B cell (primary cell): ENCODE measurements around the gene ERCC3. TPM values are rescaled to one million over a fixed set of nuclear protein-coding genes. Genes with fewer than 3 reads are reported as not detected.

Source experiments
- ATAC-seq: fragments of 200-7000 bp; cut with Tn5 transposase; one replicate; pipeline ENCODE4 v1.10.0; 2021; ENCODE audit warnings: low read depth, mild to moderate bottlenecking, moderate number of reproducible peaks, moderate library complexity
- CTCF ChIA-PET: fragments of 350-600 bp; sonication (Branson Sonifier 250); formaldehyde crosslinking; loops from one replicate; lab custom pipeline; 2021; ENCODE audit warnings: antibody characterized with exemption, inconsistent platforms; lab: Charles Lee
- POLR2A ChIA-PET: fragments of 350-600 bp; sonication (Branson Sonifier 250); formaldehyde crosslinking; loops from one replicate; lab custom pipeline; 2021; ENCODE audit warnings: antibody characterized with exemption; lab: Charles Lee
- DNase-seq: peaks from one replicate; pipeline ENCODE4 v3.0.0; 2013
- H2AFZ ChIP-seq: 2 replicates; pipeline ENCODE4 v1.6.1; 2012; ENCODE audit warnings: mild to moderate bottlenecking, low read depth, low read length; ENCODE audit not compliant: insufficient read depth, poor library complexity, severe bottlenecking
- H3K27ac ChIP-seq, 2 donors: 1 replicate in 1 of 2; 2 replicates in 1 of 2; pipeline ENCODE4 v1.5.1; 2012 to 2013; ENCODE audit warnings: low read length in 2 of 2, mild to moderate bottlenecking in 2 of 2, moderate library complexity in 1 of 2
- H3K27me3 ChIP-seq, 4 experiments: fragments of 200-600 bp in 1 of 4; sonication (generic) in 1 of 4; replicated peaks in 1 of 4; 1 replicate in 2 of 4; 2 replicates in 2 of 4; pipeline versions ENCODE4 v1.6.1 to v1.7.0; 2013 to 2016; ENCODE audit warnings: low read length in 3 of 4, mild to moderate bottlenecking in 2 of 4, mixed read lengths in 1 of 4, moderate library complexity in 1 of 4; ENCODE audit not compliant: insufficient read depth in 4 of 4, control insufficient read depth in 3 of 4; ENCODE audit errors: control extremely low read depth in 1 of 4
- H3K36me3 ChIP-seq, 2 experiments: replicated peaks in 1 of 2; 1 replicate in 1 of 2; 2 replicates in 1 of 2; pipeline versions ENCODE4 v1.6.1 to v1.7.1; 2013; ENCODE audit warnings: low read length in 1 of 2; ENCODE audit not compliant: insufficient read depth in 2 of 2, control insufficient read depth in 1 of 2; ENCODE audit errors: control extremely low read depth in 1 of 2, extremely low read depth in 1 of 2
- H3K4me1 ChIP-seq, 2 donors: fragments of 200-600 bp in 1 of 2; sonication (generic) in 1 of 2; 1 replicate in 1 of 2; 2 replicates in 1 of 2; pipeline versions ENCODE4 v1.5.1 to v1.6.1; 2013 to 2017; ENCODE audit warnings: low read length in 2 of 2; ENCODE audit not compliant: control insufficient read depth in 2 of 2, insufficient read depth in 2 of 2
- H3K4me2 ChIP-seq: replicated peaks from 2 replicates; pipeline ENCODE3; 2012; ENCODE audit warnings: mild to moderate bottlenecking, low read depth, low read length; ENCODE audit not compliant: poor library complexity, severe bottlenecking
- H3K4me3 ChIP-seq, 5 experiments: fragments of 200-600 bp in 1 of 5; sonication (generic) in 1 of 5; 1 replicate in 3 of 5; 2 replicates in 2 of 5; pipeline versions ENCODE4 v1.5.1 to v1.7.0; 2011 to 2016; ENCODE audit warnings: low read length in 4 of 5, mild to moderate bottlenecking in 4 of 5, low read depth in 2 of 5, control low read depth in 1 of 5, moderate library complexity in 1 of 5; ENCODE audit not compliant: insufficient read depth in 1 of 5; ENCODE audit errors: control extremely low read depth in 1 of 5, extremely low read depth in 1 of 5
- H3K79me2 ChIP-seq: fragments of 200-600 bp; sonication (generic); one replicate; pipeline ENCODE4 v1.6.0; 2016; ENCODE audit warnings: low read length; ENCODE audit not compliant: control insufficient read depth, insufficient read depth
- H3K9ac ChIP-seq: fragments of 200-600 bp; sonication (generic); 2 replicates; pipeline ENCODE4 v1.6.1; 2017; ENCODE audit warnings: mild to moderate bottlenecking, low read length, moderate library complexity
- H3K9me3 ChIP-seq, 3 donors: one replicate each; pipeline versions ENCODE4 v1.6.1 to v1.7.1; 2013; ENCODE audit warnings: low read length in 2 of 3; ENCODE audit not compliant: control insufficient read depth in 2 of 3, insufficient read depth in 1 of 3; ENCODE audit errors: control extremely low read depth in 1 of 3
- H4K20me1 ChIP-seq: 2 replicates; pipeline ENCODE4 v1.6.0; 2012; ENCODE audit warnings: mild to moderate bottlenecking, low read length; ENCODE audit not compliant: insufficient read depth, control insufficient read depth, poor library complexity, severe bottlenecking
- H3K27ac Mint-ChIP-seq: one replicate; pipeline ENCODE4 v1.8.0; 2021; ENCODE audit warnings: mixed read lengths
- H3K27me3 Mint-ChIP-seq: one replicate; pipeline ENCODE4 v1.8.0; 2021; ENCODE audit warnings: mixed read lengths
- H3K4me1 Mint-ChIP-seq: one replicate; pipeline ENCODE4 v1.8.0; 2021; ENCODE audit warnings: mixed read lengths
- H3K4me3 Mint-ChIP-seq: one replicate; pipeline ENCODE4 v1.8.0; 2021; ENCODE audit warnings: mixed read lengths
- H3K9me3 Mint-ChIP-seq: one replicate; pipeline ENCODE4 v1.8.0; 2022; ENCODE audit warnings: mixed read lengths; ENCODE audit not compliant: insufficient read depth
- CTCF ChIP-seq: fragments of 200-600 bp; IDR thresholded peaks from one replicate; pipeline ENCODE4 v1.8.0; 2022; ENCODE audit warnings: antibody characterized with exemption, mild to moderate bottlenecking
- EZH2 ChIP-seq: IDR thresholded peaks from 2 replicates; pipeline ENCODE4 v1.6.1; 2012; ENCODE audit warnings: borderline replicate concordance, low read depth, mild to moderate bottlenecking, moderate library complexity, low read length; ENCODE audit not compliant: insufficient read depth, poor library complexity, severe bottlenecking
- WGBS: methylation state at CpG from one replicate; pipeline ENCODE4 v1.1.5; 2013; ENCODE audit warnings: missing lambda C conversion rate; ENCODE audit not compliant: insufficient coverage; 5-methylcytosine and 5-hydroxymethylcytosine counted together
- intact Hi-C: fragments of 100-400 bp; cut with micrococcal nuclease; formaldehyde crosslinking; loops from one replicate; pipeline ENCODE4 v1.10.0; 2022
- polyA plus RNA-seq: library from polyadenylated mRNA; depleted of rRNA; stranded (reverse); fragments of >200 nt; gene quantifications from 2 replicates; pipeline ENCODE4 v1.2.3, GENCODE V29; 2012
- total RNA-seq, 2 donors: library from RNA; stranded (reverse); fragments of 120-200 nt in 1 of 2; gene quantifications; 1 replicate in 1 of 2; 2 replicates in 1 of 2; pipeline versions ENCODE4 v1.2.3 to v1.2.4, GENCODE V29; 2013 to 2022

The ERCC3 gene
- total and polyA plus RNA-seq, 2 donors (not counting 1 experiment from before 2014, with no cell fraction given): 74.4 to 79.3 TPM

GRCh38 chr2:127342101-127342500 is 48.2 kb upstream of the ERCC3 start:
- CTCF ChIA-PET: interaction anchor here (0.7 to 1.5 kb wide), 4 partner anchors 13 to 138 kb away, joined by 3 to 11 read pairs (median 4); no protein-coding TSS in a partner anchor
- peak overlapping the region in 1 of 2 donors; percentile 44 for H3K27ac ChIP-seq
- no peak for TF ChIP-seq EZH2
- no peak for TF ChIP-seq CTCF
- peak overlapping the region; percentile 0 for H3K27ac Mint-ChIP-seq
- H3K9me3 Mint-ChIP-seq: no peaks in the 10 kb centered on the region
- ATAC-seq (no peak), DNase-seq (peak; percentile 37)
- H3K4me1 ChIP-seq: peaks cover 0 to 14% of the 10 kb centered on the region in 2 donors
- intact Hi-C loops: no loop called here
- H3K4me1 Mint-ChIP-seq: peaks cover 33% of the 10 kb centered on the region
- no peak overlapping the region for H3K4me3 ChIP-seq
- no peaks in the 10 kb centered on the region for H3K27me3 ChIP-seq
- peaks cover 39% of the 10 kb centered on the region for H4K20me1 ChIP-seq
- POLR2A ChIA-PET: interaction anchor here (0.8 kb wide), 1 partner anchor 74 kb away, joined by 5 read pairs; no protein-coding TSS in a partner anchor
- no peak overlapping the region for H3K4me2 ChIP-seq
- H3K27me3 Mint-ChIP-seq: no peaks in the 10 kb centered on the region
- H3K4me3 Mint-ChIP-seq: no peak overlapping the region
- H3K9me3 ChIP-seq: no peaks in the 10 kb centered on the region
- no peak overlapping the region for H2AFZ ChIP-seq
- peaks cover 56% of the 10 kb centered on the region for H3K79me2 ChIP-seq
- H3K36me3 ChIP-seq: peaks cover 4 to 25% of the 10 kb centered on the region in 2 experiments
- no peak overlapping the region for H3K9ac ChIP-seq
- WGBS: 100% methylated on average over 1 of the region's 1 CpG

- ATAC-seq: no peak
- intact Hi-C loops: no loop called here
- Mint-ChIP-seq H3K4me1 (peaks cover 3% of the 10 kb centered on the region), H3K9me3 (no peaks in the 10 kb centered on the region), H3K27me3 (no peaks in the 10 kb centered on the region), H3K27ac (no peak overlapping the region), H3K4me3 (no peak overlapping the region)
- no peak overlapping the region for H3K4me2 ChIP-seq
- H3K36me3 ChIP-seq: peaks cover 12 to 47% of the 10 kb centered on the region in 2 experiments
- no peaks in the 10 kb centered on the region for H3K27me3 ChIP-seq
- no peaks in the 10 kb centered on the region for H3K9me3 ChIP-seq
- no peak overlapping the region for H2AFZ ChIP-seq
- no peaks in the 10 kb centered on the region for H4K20me1 ChIP-seq
- peaks cover 14% of the 10 kb centered on the region for H3K79me2 ChIP-seq
- ChIA-PET POLR2A (interaction anchor here (0.7 kb wide), 1 partner anchor 8 kb away, joined by 6 read pairs; no protein-coding TSS in a partner anchor), CTCF (interaction anchor here (2.6 kb wide), 1 partner anchor 147 kb away, joined by 6 read pairs; no protein-coding TSS in a partner anchor)
- WGBS: no CpG with 5 or more reads among the region's 1 CpG
- H3K4me3 ChIP-seq: no peak overlapping the region
- DNase-seq: no peak
- no peaks in the 10 kb centered on the region for H3K4me1 ChIP-seq
- TF ChIP-seq EZH2: no peak
- no peak for TF ChIP-seq CTCF
- H3K9ac ChIP-seq: no peak overlapping the region
- H3K27ac ChIP-seq: no peak overlapping the region
Observed at GRCh38 chr2:127332335-127332734, 38.4 kb upstream of the ERCC3 start.
